GM19372 (cell line): Measurements from ENCODE around the gene CERS6.
"Not testable (repeated sequence)": the region's sequence is repeated elsewhere in the genome, so short reads cannot be mapped to it uniquely, and the experiment has no call there.

Experiments
- ATAC-seq: cut with Tn5 transposase; IDR thresholded peaks from one replicate; pipeline ENCODE4 v1.9.1; 2021; ENCODE audit warnings: mild to moderate bottlenecking, low read depth, moderate library complexity; ENCODE audit not compliant: unreplicated experiment

CERS6 gene

DNA sequence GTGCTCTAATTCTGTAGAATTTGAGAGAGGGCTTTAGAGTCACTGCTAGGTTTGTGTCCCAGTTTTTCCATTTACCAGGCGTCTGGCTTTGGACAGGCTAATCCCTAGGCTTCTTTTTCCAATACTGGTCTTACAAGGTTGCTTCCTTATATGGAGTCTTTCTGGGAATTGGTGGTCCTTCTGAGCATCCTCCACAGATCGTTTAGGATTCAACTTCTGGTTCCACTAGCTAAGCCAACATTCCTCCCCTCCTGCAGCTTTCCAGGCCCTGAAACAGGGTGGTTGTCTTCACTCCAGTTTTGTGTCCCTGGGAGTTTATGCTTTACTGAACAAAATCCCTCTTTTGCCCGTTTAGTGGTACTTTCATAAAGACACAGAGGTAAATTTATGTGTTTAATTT is 170.6 kb downstream of the CERS6 start:
- no peak for ATAC-seq

DNA sequence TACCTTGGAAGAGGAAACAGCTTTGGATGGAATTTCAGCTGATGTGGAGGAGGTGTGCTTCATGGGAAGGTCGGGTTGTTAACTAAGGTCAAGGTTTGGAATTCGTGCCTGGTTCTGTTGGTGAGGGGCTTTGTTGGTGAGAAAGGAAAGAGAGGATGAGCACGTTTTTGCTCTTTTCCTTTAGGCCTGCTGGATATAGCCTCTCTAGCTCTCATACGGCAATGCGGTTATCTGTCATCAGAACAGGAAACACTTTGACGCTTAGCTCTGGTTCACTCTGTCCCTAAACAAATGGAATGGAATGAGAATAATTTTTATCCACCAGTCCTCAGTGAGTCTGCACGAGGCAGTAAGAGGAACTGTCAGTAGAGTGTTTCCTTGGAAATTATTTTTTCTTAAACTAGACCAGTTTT is 176.6 kb downstream of the CERS6 start:
- ATAC-seq = no peak

DNA sequence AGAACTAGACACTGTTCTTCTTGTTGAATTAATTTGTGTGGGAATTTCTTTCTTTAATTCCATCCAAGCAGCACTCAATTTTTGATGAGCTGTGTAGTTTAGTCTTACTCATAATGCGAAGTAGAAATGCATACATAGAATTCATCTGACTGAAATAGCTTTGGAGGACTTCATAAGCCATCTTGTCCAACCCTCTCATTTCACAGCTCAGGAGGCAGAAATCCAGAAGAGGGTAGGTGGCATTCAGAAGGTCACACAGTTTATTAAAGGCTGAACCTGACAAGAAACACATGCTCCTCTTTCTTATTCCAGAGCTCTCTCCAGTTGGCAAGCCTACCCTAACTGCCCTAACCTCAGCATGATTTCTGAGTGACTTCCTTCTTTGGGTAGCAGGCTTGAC is 177.1 kb downstream of the CERS6 start:
- no peak for ATAC-seq

DNA sequence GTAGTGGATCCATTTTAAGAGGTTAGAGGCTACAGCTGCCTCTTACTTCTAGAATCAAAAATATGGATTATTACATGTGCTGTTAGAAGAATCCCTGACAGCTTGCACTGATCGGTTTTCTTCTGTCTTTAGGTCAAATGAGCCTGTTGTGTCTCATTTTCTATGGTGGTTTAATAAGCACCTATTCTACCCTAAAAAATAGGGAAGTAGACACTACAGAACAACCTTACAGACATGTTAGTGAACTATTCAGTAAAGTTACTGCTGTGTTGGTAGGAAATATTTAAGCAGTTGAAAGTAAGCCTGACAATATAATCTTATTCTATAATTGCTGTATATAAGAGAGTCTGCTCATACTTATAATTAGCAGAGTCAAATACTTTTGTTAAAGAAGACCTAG is 177.8 kb downstream of the CERS6 start:
- peak; percentile 69 for ATAC-seq

DNA sequence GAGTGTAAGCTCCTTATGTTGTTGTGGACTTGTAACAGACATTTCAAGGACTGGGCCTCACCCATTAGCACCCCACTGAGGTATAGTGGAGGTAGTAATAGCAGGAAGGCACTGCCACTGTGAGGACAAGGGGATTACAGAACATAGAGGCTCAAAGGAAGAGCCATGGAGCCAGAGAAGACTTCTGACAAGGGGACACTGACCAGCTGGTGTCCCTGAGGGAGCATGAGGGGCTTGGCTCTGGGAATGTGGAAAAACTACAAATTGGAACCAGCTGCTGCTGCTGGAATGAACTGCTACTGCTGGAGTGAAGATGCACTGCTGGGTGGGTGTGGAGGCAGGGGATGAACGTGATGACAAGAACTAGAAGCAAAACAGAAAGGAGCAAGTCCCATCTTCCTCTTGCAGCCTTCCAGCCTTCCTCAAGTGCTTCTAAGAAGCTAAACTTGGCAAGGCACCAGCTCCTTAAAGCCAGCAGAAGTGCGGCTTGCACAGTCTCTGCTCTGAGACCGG is 179.0 kb downstream of the CERS6 start:
- ATAC-seq = no peak

DNA sequence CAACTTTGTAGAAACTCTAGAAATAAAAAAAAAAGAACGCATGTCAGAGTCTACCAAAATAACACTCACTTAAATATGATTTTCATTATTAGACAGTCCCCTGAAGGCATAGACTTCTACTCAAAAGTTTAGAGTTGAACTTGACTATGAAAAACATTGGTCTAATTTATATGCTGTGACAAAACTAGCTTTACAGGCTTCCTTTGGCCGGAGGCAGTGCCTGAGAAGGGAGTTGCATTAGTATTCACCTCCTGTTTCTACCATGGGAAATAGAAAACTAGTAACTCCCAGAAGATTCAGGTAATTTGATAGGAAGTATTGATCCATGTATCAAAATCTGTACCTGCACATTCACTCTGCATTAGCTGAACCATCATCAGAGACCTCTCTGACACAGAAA is 182.9 kb downstream of the CERS6 start:
- ATAC-seq = no peak

DNA sequence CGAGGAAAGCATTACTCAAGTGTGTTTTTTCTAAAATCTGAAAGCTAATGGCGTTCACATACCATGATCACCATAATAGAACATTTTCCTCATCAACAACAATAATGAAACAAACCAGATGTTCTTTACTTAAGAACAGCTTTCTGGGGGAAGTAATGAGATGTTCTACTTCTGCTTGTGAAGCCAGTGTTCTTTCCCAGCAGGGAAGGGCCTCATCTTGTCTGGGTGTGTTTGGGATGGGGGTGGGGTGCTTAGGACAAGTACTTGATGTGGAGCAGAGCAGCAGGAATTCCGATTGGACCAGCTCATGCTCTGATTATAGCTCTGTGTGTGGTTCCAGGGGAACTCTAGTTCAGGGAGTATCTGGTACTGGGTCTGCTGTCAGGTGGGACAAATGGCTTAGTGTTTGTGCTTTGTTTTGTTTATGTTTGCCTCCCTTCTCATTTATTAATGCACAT is 183.4 kb downstream of the CERS6 start:
- no peak for ATAC-seq

DNA sequence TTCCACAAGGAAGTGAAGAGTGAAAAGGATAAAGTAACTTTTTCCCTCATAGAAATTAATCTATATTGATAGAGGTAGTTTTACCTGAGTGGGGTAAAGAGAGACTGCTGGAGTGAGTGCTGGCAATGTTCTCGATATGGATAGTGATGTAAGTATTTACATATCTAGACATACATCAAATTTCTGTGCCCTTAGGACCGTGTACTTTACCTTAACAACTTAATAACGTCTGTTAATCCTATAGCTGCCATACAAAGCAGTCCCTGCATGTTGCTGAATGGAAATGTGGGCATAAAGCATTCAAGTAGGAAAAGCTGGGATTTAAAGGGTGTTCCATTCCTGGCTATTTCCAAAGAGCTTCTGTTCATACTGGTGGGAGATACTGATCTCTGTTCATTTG is 184.0 kb downstream of the CERS6 start:
- no peak for ATAC-seq

DNA sequence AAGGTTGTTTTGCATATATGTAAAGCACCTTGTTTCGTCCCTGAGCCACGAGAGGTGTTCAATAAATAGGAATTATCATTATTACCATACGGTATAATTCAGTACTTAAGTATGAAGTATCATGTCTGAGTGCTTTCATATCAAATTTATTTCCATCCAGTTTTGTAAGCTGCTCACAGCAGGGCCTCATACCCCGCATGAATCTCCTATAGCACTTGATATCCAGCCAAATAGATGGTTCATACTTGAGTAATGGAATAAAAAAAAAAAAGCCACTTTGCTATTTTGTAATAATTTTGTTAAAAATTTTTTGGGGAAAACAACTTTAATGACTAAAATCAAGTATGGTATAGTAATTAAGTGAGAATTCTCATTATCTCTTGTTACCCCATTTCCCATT is 185.6 kb downstream of the CERS6 start:
- ATAC-seq = no peak

DNA sequence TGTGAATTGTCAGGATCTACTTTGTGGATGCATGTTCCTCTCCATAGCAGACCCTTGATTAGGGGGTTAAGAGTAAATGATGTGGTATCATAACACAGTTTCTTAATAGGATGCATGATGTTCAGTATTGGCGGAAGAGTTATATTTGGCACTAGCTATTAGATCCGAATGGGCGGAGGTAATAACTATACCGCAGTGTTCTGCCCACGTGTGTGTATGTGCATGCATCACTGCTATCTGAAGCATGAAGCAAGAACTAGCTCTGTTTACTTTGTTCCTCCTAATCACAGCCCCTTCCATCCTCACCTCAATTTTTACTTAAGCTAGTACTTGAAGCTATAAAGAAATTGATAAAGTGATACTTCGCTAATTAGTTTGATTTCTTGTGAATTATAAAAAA is 186.8 kb downstream of the CERS6 start:
- ATAC-seq = no peak

DNA sequence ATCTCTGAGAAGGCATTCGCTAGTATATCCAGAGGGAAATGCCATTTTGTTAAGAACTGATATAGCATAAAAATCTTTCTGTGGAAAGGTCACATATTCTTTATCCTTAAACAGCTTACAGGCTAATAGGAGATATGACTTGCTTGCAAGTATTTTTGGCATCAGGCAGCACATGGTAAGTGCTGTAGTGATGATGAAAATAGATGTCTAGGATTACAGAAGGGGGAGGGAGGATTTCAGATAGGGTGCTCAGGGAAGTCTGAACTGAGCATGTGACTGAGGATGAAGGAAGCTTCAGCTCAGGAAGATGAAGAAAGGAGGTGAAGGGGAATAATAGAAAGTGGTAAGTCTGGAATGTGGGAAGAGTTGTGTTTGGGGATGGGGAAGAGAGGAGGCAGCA is 187.9 kb downstream of the CERS6 start:
- ATAC-seq = no peak

DNA sequence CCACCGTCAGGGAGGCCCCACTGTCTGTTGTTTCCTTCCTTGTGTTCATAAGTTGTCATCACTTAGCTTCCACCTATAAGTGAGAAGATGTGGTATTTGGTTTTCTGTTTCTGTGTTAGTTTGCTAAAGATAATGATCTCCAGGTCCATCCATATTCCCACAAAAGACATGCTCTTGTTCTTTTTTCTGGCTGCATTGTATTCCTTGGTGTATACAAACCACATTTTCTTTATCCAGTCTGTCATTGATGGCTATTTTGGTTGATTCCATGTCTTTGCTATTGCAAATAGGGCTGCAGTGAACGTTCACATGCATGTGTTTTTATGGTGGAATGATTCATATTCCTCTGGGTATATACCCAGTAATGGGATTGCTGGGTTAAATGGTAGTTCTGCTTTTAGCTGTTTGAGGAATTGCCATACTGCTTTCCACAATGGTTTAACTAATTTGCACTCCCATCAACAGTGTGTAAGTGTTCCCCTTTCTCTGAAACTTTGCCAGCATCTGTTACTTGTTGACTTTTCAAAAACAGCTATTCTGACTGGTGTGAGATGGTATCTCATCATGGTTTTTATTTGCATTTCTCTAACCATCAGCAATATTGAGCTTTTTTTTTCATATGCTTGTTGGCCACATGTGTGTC is 189.7 kb downstream of the CERS6 start:
- ATAC-seq = no peak

DNA sequence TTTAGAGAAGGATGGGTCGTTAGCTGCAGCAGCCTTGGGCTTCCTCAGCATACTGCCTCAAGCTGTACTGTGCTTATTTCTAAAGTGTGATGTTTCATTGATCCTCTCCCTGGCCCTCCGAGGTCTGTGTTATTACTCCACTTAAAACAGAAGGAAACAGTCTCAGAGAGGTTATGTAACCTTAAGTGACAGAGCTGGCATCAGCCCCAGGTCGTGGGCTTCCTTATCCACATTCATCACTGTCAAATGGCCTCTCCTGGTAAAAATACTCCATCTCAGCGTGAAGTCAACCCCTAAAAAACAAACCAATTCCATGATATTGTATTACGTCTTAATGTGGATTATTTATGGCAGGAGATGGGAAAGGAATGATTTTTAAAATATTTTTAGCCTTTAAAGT is 193.0 kb downstream of the CERS6 start:
- ATAC-seq = no peak

DNA sequence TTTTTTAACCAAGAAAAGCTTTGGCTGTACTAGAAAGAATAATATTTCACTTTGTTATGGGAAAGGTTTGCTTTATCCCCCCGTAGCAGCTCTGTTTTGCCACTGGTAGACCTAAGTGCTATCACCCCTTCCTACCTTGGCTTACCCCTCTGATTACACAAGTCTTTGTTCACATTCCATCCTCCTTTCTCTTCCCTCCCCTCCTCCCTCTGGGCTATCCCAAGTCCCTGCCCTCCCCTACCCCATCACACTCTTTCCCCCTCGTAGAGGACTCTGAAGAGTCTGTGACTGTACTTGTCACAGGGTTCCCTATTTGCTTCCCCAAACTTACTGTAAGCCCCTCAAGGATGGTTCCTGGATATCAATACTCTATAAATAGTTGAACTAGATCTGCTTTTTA is 193.5 kb downstream of the CERS6 start:
- no peak for ATAC-seq

DNA sequence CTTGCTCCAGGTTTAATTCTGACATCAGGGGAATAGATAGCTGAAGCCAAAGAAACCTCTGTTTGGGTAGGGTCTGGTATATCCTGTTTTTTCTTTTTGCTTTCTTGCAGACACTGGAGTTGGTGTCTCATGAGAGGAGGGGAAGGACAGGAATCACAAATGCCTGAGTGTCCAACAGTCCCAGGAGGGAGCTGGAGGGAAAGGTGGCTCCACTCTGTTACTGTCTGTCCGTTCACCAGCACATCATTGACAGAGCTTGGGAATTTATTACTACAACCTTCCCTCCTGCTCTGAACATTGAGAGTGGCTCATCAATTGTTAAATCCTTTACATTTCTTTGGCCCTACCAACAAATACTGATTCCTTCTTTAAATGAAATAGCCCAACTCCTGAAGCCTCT is 194.1 kb downstream of the CERS6 start:
- ATAC-seq = no peak

DNA sequence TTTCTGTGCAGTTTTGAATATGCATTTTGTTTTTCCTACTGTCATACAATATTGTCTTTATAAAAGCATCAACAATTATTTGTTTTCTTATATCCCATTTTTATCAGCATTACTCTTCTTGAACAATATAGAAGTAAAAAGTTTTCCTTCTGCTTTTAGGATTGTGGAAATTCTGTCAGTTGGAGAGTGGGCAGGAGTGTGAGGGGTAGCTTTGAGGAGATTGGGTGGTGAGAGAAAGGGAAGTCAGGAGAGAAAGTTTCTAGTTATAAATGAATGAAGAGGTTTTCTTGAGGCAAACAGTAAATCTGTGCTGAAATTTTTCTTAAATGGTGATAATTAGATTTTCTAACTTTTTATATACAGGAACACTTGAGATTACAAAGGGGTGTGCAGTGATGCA is 194.7 kb downstream of the CERS6 start:
- ATAC-seq = no peak

DNA sequence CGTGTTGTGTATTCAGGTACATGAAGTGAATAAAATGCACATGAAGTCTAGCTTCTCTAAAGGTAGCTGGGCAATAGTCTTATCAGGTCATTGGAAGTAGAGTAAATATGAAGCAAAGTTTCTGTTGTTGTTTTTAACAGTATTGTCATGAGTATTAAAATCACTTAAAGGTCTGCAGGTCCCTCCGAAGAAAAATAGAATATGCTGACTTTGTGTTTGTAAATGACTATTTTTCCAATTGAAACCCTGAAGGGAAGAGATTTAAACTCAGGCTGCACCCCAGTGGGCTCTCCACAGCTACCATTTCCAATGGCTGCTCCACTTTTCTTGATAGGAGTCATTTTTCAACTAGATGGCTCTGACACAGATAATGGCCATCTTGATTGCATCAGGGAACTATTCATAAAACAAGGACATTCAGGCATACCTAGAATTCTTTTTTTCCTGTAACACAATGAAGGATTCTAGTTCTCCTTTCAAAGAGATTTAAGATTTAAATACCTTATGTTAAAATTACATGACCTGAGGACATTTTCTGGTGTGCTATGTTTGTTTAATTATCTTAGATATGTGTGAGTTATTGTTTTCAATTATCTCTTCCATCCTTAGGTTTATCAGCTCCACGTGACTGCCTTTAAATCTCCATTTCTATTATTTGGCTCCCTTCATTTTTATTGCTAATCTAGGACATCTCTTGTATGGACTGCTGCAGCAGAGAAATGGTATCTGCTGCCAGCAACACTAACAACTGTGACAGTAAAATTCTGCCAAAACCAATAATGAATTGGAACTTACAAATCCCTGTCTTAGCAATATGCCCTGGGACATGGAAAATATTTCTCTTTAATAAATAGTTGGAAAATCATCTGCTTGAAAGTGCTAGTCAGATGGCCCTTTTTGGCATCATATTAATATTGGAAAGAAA is 197.2 kb downstream of the CERS6 start:
- no peak for ATAC-seq

DNA sequence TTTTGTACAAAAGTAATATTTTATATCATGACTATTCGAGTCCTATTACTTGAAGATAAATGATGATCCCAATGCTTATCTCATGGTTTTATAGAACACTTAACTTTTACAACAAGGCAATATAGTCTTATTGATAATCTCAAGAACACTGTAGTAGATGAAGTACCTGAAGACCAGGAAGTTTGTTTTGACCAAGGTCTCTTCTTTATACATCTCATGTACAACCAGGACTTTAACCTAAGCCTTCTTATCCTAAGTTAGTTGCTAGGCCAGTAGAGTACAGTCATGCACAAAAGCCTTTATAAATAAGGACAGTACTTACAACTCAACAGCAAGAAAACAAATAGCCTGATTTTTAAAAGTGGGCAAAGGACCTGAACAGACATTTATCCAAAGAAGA is 198.6 kb downstream of the CERS6 start:
- no peak for ATAC-seq

DNA sequence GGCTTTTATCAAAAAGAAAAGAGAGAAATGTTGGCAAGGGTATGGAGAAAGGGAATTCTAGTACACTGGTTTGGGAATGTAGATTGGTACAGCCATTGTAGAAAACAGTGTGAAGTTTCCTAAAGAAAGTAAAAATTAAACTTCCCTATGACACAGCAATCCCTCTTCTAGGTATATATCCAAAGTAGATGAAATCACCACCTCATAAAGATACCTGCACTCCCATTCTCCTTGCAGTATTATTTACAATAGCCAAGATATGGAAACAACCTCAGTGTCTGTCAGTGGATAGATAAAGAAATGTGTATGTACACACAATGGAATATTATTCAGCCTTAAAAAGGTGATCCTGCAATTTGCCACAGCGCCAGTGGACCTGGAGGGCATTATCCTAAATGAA is 199.1 kb downstream of the CERS6 start:
- no peak for ATAC-seq

DNA sequence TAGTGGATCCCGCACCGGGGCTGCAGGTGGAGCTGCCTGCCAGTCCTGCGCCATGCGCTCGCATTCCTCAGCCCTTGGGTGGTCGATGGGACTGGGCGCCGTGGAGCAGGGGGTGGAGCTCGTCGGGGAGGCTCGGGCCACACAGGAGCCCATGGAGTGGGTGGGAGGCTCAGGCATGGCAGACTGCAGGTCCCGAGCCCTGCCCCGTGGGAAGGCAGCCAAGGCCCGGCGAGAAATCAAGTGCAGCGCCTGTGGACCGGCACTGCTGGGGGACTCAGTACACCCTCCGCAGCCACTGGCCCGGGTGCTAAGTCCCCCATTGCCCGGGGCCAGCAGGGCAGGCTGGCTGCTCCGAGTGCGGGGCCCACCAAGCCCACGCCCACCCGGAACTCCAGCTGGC is 201.3 kb downstream of the CERS6 start:
- not testable (repeated sequence) for ATAC-seq

DNA sequence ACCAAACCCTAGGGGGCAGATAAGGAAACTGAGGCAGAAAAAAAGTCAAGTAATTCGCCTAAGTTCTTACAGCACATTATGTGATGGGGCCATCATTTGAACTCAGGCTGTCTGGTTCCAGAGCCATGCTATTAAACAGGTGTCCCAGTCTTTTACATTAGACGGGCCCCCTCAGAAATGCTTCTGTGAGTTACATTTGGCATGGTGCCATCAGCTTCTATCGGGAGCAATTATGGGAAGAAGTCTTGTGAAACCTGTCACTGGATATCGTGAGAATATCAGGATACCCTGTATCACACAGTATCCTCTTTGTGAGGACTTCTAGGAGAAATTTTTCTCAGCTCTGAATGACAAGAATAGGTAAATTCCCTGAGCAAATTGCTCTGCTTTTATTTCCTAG is 202.6 kb downstream of the CERS6 start:
- ATAC-seq = no peak
